Fibroblast of lung (primary cell): ENCODE results near the gene CCDC70.

Experiments used
- CTCF ChIP-seq, 2 donors: IDR thresholded peaks in 1 of 2; conservative IDR thresholded peaks in 1 of 2; 1 replicate in 1 of 2; 2 replicates in 1 of 2; pipeline ENCODE4 v1.5.1; 2011 to 2012; ENCODE audit warnings: low read length in 2 of 2, control low read depth in 1 of 2, inconsistent platforms in 1 of 2, low read depth in 1 of 2, mild to moderate bottlenecking in 1 of 2
- EZH2 ChIP-seq: IDR thresholded peaks from 2 replicates; pipeline ENCODE4 v1.5.1; 2012; ENCODE audit warnings: low read length, control low read depth, mild to moderate bottlenecking; ENCODE audit errors: missing control alignments

GRCh38 chr13:51849145-51850101 is 12.3 kb upstream of the CCDC70 start:
- peak; percentile 32 to 58 for TF ChIP-seq CTCF (conservative IDR thresholded peaks at IDR 0.05 in 1 of 2, IDR thresholded peaks at IDR 0.05 in 1 of 2; ENCODE audit: low read depth in 1 of 2, low read length in 2 of 2)
- no peak for TF ChIP-seq EZH2
